ENCODE measurements around the gene DUSP5.
"Not testable (repeated sequence)": the region's sequence is repeated elsewhere in the genome, so short reads cannot be mapped to it uniquely, and the experiment has no call there.

The DUSP5 gene

GRCh38 chr10:110516815-110517492 is 19.2 kb downstream of the DUSP5 start:
- peaks cover 23% of the 10 kb centered on the region for H3K4me1 Mint-ChIP-seq
- no peaks in the 10 kb centered on the region for H3K27me3 Mint-ChIP-seq
- no peak overlapping the region for H3K27ac Mint-ChIP-seq
- H3K4me3 Mint-ChIP-seq: no peak overlapping the region
- H3K36me3 Mint-ChIP-seq: peaks cover 17% of the 10 kb centered on the region
- H3K9me3 Mint-ChIP-seq: peaks cover 5% of the 10 kb centered on the region

DNA sequence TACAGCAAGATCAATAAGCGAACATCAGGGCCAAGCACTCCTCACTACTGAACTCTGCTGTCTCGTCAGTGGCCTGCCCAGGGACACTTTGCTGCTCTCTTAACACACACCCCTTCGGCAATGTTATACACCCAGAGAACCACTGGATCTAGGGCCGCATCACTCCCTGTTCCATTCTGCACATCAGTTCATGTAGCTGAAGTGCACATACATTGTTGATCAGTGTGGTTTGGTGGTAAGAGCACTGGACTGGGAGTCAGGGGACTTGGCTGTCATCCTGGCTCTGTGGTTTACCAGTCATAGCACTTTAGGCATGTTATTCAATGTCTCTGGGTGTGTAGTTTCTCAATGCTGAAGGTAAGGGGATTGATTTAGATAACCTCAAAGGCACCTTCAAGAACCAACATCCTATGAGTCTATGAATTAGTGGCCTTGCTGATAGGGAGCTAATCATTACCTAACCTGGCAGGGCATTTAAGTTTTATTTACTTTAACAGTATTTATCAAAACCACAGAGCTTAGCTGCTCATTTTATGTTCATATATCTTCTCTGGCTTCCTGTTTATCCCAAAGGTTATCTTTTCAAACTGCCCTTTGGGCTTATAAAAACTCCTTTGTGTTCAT is 24.8 kb downstream of the DUSP5 start:
- Mint-ChIP-seq H3K4me1 (peaks cover 25% of the 10 kb centered on the region), H3K27me3 (no peaks in the 10 kb centered on the region), H3K27ac (no peak overlapping the region), H3K4me3 (no peak overlapping the region), H3K36me3 (peaks cover 5% of the 10 kb centered on the region), H3K9me3 (no peaks in the 10 kb centered on the region)

DNA sequence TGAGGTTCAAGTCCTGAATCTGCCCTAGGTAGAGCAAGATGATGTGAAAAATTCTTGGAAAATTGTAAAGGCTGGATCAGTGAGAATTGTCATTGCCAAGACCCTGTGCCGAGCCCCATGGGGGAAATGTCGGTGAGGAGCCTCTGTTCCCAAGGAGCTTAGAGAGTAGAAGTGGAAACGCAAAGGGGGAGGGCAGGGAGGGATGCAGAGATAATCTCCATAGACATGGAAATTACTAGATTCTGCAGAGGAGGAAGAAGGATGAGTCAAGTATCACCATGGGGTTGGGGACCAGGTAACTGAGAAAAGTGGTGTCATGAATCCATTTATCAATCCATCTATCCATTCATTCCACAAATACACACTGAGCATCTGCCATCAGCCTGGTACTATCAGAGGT is 26.0 kb downstream of the DUSP5 start:
- Mint-ChIP-seq H3K4me1 (peaks cover 35% of the 10 kb centered on the region), H3K36me3 (peaks cover 5% of the 10 kb centered on the region), H3K4me3 (no peak overlapping the region), H3K27me3 (no peaks in the 10 kb centered on the region), H3K9me3 (no peaks in the 10 kb centered on the region), H3K27ac (no peak overlapping the region)

- Mint-ChIP-seq H3K4me1 (peaks cover 41% of the 10 kb centered on the region), H3K27ac (peak overlapping the region; percentile 56), H3K27me3 (no peaks in the 10 kb centered on the region), H3K36me3 (peaks cover 3% of the 10 kb centered on the region), H3K4me3 (no peak overlapping the region), H3K9me3 (no peaks in the 10 kb centered on the region)
These were observed 26.6 kb downstream of the DUSP5 start for GRCh38 chr10:110524179-110524858.

- H3K27ac Mint-ChIP-seq: peak overlapping the region; percentile 56
- H3K9me3 Mint-ChIP-seq: no peaks in the 10 kb centered on the region
- peaks cover 3% of the 10 kb centered on the region for H3K36me3 Mint-ChIP-seq
- peaks cover 46% of the 10 kb centered on the region for H3K4me1 Mint-ChIP-seq
- H3K4me3 Mint-ChIP-seq: no peak overlapping the region
- no peaks in the 10 kb centered on the region for H3K27me3 Mint-ChIP-seq
These were observed 27.1 kb downstream of the DUSP5 start for GRCh38 chr10:110524859-110525232.

DNA sequence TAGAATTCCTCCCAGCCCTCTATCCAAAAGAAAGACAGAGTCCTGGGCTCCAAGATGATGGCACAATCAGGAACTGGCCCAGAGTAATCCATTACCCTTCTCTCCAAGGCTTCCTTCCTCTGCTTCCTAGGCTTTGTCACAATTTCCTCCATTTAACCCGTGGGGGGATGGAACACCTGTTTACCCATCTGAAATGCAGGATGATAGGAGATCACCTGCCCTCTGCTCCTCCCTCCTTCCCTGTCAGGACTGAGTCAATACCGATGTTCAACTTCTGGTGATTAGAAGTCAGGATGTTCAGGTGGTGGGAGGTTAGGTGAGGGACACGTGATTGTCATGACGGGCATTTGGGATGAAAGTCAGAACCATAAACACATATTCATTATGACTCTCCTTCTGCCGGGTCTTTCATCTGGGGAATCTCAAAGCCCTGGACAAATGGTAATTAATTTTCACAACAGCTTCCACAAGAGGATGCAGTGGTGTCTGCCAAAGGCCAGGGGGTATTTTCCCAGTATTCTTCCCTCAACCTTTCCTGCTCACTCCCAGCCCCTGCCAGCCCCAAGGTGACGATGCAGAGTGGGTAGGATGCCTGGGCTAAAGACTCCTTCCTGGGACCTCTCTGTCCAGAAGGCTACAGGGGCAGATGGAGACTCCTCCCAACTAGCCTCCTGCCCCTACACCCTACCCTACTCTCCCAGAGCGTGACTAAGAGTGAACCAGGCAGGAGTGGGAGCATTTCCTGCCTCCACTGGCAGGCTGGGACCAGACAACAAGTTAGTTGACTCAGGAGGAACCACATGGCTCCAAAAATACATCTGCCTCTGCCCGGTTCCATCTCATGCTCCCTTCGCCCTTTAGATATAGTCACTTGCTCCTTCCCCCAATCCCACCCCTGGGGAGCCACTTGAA is 27.9 kb downstream of the DUSP5 start:
- no peaks in the 10 kb centered on the region for H3K27me3 Mint-ChIP-seq
- H3K4me3 Mint-ChIP-seq: no peak overlapping the region
- H3K36me3 Mint-ChIP-seq: peaks cover 3% of the 10 kb centered on the region
- H3K9me3 Mint-ChIP-seq: no peaks in the 10 kb centered on the region
- H3K4me1 Mint-ChIP-seq: peaks cover 50% of the 10 kb centered on the region
- peak overlapping the region; percentile 62 for H3K27ac Mint-ChIP-seq

DNA sequence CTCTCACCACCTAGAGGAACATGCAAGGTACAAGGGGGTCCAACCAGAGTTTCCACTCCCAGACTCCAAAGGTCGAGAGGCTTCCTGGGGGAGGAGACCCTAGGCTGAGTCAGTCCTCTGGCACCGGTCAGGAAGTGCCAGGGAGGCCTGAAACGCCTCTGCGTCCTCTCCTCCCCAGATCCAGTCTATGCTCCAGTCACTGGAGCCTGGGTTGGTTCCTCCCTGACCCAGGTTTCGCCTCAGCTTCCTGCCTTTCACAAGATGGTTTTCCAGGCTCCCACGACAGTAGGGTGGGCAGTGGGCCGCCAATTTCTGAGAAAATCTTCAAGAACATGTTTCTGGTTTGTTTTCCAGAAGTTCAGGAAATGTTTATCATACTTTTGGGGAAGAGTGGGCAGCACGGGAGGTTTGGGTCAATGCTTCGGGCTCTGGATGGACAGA is 30.0 kb downstream of the DUSP5 start:
- H3K4me1 Mint-ChIP-seq: peaks cover 51% of the 10 kb centered on the region
- H3K9me3 Mint-ChIP-seq: no peaks in the 10 kb centered on the region
- peak overlapping the region; percentile 59 for H3K27ac Mint-ChIP-seq
- H3K4me3 Mint-ChIP-seq: peak overlapping the region; percentile 68
- H3K27me3 Mint-ChIP-seq: no peaks in the 10 kb centered on the region
- H3K36me3 Mint-ChIP-seq: peaks cover 3% of the 10 kb centered on the region

DNA sequence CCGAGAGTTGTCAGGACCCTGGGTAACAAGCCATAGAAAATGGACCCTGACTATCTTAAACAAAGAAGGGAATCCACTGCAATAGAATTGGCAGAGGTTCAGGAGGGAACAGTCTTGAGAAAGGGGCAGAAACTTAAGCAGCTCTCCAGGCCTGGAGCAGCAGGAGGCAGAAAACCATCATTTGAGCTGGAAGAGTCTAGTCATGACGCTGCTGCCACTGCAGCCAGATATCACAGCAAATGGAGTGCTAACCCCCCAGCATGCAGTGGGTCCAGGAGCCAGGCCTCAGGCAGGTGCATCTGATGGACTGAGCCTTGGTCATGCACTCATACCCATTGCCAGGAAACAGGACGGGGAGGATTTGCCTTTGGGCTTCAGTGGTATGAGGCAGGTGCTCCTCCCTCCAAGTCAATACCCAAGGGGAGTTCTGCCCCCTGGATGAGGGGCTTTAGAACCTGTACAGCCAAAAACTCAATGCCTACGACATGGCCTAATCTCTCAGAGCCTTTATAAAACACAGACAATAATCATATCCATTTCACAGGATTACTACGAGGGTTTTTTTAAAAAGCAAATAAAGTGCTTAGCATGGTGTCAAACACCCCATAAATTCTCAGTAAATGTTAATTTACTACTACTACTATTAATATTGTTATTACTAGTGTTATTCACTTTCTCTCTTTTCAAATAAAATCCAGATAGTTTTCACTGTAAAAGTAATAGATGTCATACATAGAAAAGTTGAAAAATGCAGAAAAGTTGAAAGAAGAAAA is 30.7 kb downstream of the DUSP5 start:
- peaks cover 52% of the 10 kb centered on the region for H3K4me1 Mint-ChIP-seq
- H3K36me3 Mint-ChIP-seq: peaks cover 3% of the 10 kb centered on the region
- H3K4me3 Mint-ChIP-seq: peak overlapping the region; percentile 68
- H3K27ac Mint-ChIP-seq: peak overlapping the region; percentile 59
- H3K9me3 Mint-ChIP-seq: no peaks in the 10 kb centered on the region
- no peaks in the 10 kb centered on the region for H3K27me3 Mint-ChIP-seq

DNA sequence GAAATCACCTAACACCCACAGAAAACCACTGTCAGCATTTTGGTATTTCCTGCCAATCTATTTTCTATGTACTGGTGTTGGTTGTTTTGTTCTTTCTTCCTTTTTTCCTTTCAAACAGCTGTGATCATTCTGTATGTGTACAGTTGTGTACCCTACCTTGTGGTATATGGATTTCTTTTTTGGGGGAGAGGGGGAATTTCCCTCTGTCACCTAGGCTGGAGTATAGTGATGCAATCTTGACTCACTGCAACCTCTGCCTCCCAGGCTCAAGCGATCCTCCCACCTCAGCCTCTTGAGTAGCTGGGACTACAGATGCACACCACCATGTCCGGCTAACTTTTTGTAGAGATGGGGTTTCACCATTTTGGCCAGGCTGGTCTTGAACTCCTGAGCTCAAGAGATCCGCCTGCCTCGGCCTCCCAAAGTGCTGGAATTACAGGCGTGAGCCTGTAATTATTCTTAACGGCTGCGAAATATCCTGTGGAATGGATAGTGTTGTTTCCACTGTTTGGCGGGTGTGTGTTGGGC is 31.4 kb downstream of the DUSP5 start:
- not testable (repeated sequence) for H3K36me3 Mint-ChIP-seq, H3K27me3 Mint-ChIP-seq, H3K9me3 Mint-ChIP-seq
- H3K4me1 Mint-ChIP-seq: peaks cover 46% of the 10 kb centered on the region
- H3K27ac Mint-ChIP-seq: peak overlapping the region; percentile 6
- peak overlapping the region; percentile 1 for H3K4me3 Mint-ChIP-seq

GRCh38 chr10:110529596-110530011 is 31.9 kb downstream of the DUSP5 start:
- Mint-ChIP-seq H3K9me3 (no peaks in the 10 kb centered on the region), H3K27ac (peak overlapping the region; percentile 86), H3K27me3 (no peaks in the 10 kb centered on the region), H3K4me1 (peaks cover 45% of the 10 kb centered on the region), H3K4me3 (peak overlapping the region; percentile 46), H3K36me3 (peaks cover 2% of the 10 kb centered on the region)

DNA sequence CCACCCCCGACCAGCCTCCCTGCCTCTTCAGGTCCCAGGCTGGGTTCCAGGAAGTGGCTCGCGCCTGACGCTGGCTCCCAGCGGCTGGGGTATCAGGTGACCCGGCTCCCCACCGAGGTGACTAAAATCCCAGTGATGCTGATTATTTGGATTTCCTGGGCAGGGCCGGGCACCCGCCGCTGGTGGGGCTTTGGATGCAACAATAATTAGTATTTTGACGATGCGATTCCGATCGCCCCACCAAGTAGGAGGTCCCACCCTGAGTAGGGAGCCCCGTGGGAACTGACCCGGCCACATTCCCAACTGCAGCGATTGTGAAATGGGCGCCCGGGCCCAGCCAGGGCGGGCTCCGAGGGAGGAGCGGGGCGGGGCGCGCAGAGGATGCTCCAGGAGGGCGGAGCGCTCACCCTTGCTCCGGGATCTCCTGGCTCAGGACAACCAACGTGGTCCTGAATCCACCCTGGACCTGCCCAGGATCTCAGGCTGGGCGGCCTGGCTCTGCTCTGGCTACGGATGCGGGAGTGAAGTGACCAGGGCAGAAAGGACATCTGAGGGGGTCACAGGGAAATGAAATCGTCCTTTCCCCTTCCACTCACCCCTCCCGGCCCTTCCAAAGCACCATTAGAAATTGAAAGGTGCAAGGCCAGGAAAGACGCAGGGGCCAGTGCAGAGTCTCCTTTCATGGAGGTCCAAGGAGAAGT is 32.6 kb downstream of the DUSP5 start:
- H3K4me3 Mint-ChIP-seq: peak overlapping the region; percentile 4
- H3K27me3 Mint-ChIP-seq: no peaks in the 10 kb centered on the region
- H3K9me3 Mint-ChIP-seq: no peaks in the 10 kb centered on the region
- peaks cover 49% of the 10 kb centered on the region for H3K4me1 Mint-ChIP-seq
- no peaks in the 10 kb centered on the region for H3K36me3 Mint-ChIP-seq
- H3K27ac Mint-ChIP-seq: no peak overlapping the region

GRCh38 chr10:110531687-110532086 is 34.0 kb downstream of the DUSP5 start:
- Mint-ChIP-seq H3K27me3 (no peaks in the 10 kb centered on the region), H3K4me1 (peaks cover 60% of the 10 kb centered on the region), H3K4me3 (no peak overlapping the region), H3K9me3 (no peaks in the 10 kb centered on the region), H3K27ac (no peak overlapping the region), H3K36me3 (no peaks in the 10 kb centered on the region)

DNA sequence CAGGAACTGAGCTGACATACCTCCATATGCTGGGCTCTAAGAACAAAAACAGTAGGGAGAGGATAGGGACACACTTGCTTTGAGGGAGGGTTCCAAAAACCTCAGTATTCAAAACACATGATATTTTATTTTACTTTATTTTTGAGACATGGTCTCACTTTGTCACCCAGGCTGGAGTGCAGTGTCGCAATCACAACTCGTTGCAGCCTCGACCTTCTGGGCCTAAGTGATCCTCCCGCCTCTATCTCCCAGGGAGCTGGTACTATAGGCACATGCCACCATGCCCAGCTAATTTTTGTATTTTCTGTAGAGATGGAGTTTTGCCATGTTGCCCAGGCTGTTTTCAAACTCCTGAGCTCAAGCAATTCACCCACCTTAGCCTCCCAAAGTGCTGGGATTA is 34.9 kb downstream of the DUSP5 start:
- H3K27ac Mint-ChIP-seq: peak overlapping the region; percentile 5
- H3K36me3 Mint-ChIP-seq: not testable (repeated sequence)

DNA sequence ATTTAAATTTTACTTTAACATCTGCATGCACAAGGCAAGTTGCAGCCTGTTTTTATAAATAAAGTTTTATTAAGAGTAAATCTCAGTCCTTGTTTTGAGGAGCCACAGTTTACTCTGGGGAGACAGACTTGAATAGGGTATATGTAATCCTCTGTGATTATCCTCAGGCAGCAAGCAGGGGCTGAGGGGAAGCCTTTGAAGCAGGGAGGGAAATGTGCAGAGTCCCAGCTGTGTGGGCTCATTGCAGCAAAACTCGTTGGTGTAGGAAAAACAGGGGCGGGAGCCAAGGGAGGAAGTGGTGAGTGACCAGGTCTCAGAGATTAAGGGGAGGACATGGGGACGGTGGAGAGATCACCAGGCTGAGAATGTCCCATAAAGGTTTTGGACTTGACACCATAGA is 35.4 kb downstream of the DUSP5 start:
- Mint-ChIP-seq H3K27me3 (no peaks in the 10 kb centered on the region), H3K27ac (peak overlapping the region; percentile 87), H3K4me1 (peaks cover 55% of the 10 kb centered on the region), H3K36me3 (no peaks in the 10 kb centered on the region), H3K9me3 (no peaks in the 10 kb centered on the region), H3K4me3 (no peak overlapping the region)

More for the DNA sequence above, 34.9 kb downstream of the DUSP5 start:
- not testable (repeated sequence) for H3K9me3 Mint-ChIP-seq, H3K27me3 Mint-ChIP-seq, H3K4me3 Mint-ChIP-seq
- H3K4me1 Mint-ChIP-seq: peaks cover 60% of the 10 kb centered on the region
